Activated T-cell treated with anti-CD3 and anti-CD28 coated beads, Interleukin-2, amount 50 U/mL, for 72 hours (primary cell): ENCODE results near the gene TPM1. TPM values are rescaled to one million over a fixed set of nuclear protein-coding genes. Genes with fewer than 3 reads are reported as not detected.

Experiments
- ATAC-seq, 2 donors: fragments of 150-1000 bp; cut with Tn5 transposase; replicated peaks in 1 of 2; 2 replicates each; pipeline ENCODE4 v1.10.0; 2021; ENCODE audit warnings: moderate library complexity in 2 of 2, mild to moderate bottlenecking in 1 of 2
- DNase-seq, 2 donors: peaks; one replicate each; pipeline ENCODE4 v3.0.0; 2021 to 2022; ENCODE audit warnings: mixed read lengths in 1 of 2
- H3K27ac Mint-ChIP-seq: one replicate; pipeline ENCODE4 v1.8.0; 2022; ENCODE audit warnings: mild to moderate bottlenecking, moderate library complexity, mixed read lengths
- H3K27me3 Mint-ChIP-seq: one replicate; pipeline ENCODE4 v1.8.0; 2022; ENCODE audit warnings: low read depth, mixed read lengths
- H3K36me3 Mint-ChIP-seq, 2 donors: one replicate each; pipeline ENCODE4 v1.8.0; 2022; ENCODE audit warnings: mixed read lengths in 2 of 2, mild to moderate bottlenecking in 1 of 2; ENCODE audit not compliant: insufficient read depth in 2 of 2
- H3K4me1 Mint-ChIP-seq: one replicate; pipeline ENCODE4 v1.8.0; 2022; ENCODE audit warnings: low read depth, mixed read lengths
- H3K4me3 Mint-ChIP-seq, 2 donors: one replicate each; pipeline ENCODE4 v1.8.0; 2022; ENCODE audit warnings: mild to moderate bottlenecking in 2 of 2, mixed read lengths in 2 of 2, moderate library complexity in 2 of 2
- H3K9me3 Mint-ChIP-seq, 2 donors: one replicate each; pipeline ENCODE4 v1.8.0; 2022; ENCODE audit warnings: mixed read lengths in 2 of 2
- total RNA-seq, 2 donors: library from RNA; stranded (reverse); gene quantifications; one replicate each; pipeline ENCODE4 v1.2.3, GENCODE V29; 2022

TPM1 gene
- total RNA-seq, 2 donors from 2014 or later: 9.5 to 9.6 TPM

GRCh38 chr15:63072023-63072650, 29.6 kb downstream of the TPM1 start:
- Mint-ChIP-seq H3K36me3 (no peaks in the 10 kb centered on the region), H3K27me3 (no peaks in the 10 kb centered on the region), H3K4me1 (peaks cover 5% of the 10 kb centered on the region), H3K27ac (no peak overlapping the region), H3K4me3 (no peak overlapping the region), H3K9me3 (no peaks in the 10 kb centered on the region)
- ATAC-seq (no peak), DNase-seq (no peak)

- Mint-ChIP-seq H3K27me3 (no peaks in the 10 kb centered on the region), H3K36me3 (no peaks in the 10 kb centered on the region), H3K4me1 (peaks cover 5% of the 10 kb centered on the region), H3K9me3 (no peaks in the 10 kb centered on the region), H3K4me3 (no peak overlapping the region), H3K27ac (no peak overlapping the region)
- ATAC-seq: no peak
- no peak for DNase-seq
Measured at GRCh38 chr15:63072809-63073277, 30.3 kb downstream of the TPM1 start.

DNA sequence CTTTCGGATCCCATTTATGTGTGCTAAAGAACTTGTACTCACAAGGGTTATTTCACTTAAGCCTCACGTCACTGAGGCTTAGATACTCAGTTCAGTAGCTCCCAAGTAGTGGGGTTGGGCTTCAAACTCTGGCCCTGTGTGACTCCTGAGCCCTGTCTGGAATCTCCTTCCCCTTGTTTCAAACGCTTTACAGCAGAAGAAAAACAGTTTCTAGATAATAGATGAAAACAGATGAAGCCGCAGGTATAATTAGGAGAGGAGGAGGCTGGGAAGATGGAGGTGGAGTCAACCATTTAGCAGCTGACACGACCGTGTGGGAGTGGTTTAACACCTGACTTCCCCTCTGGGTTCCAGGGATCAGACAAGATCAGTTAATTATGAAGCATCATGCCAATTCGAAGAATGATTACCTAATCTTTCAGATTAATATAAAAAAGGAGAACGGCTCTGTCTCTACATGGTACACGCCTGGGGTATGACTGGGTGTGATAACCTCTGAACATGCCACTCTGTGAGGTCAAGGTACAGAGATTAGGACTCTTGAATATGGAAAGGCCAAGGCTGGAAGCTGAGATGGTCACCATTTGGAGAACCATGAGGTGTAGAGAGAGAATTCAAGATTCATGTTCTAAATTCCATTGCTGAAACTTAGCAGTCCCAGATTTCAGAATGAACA, 31.1 kb downstream of the TPM1 start:
- Mint-ChIP-seq H3K27me3 (no peaks in the 10 kb centered on the region), H3K27ac (no peak overlapping the region), H3K9me3 (no peaks in the 10 kb centered on the region), H3K4me1 (peaks cover 5% of the 10 kb centered on the region), H3K36me3 (no peaks in the 10 kb centered on the region), H3K4me3 (no peak overlapping the region)
- no peak for ATAC-seq
- no peak for DNase-seq

DNA sequence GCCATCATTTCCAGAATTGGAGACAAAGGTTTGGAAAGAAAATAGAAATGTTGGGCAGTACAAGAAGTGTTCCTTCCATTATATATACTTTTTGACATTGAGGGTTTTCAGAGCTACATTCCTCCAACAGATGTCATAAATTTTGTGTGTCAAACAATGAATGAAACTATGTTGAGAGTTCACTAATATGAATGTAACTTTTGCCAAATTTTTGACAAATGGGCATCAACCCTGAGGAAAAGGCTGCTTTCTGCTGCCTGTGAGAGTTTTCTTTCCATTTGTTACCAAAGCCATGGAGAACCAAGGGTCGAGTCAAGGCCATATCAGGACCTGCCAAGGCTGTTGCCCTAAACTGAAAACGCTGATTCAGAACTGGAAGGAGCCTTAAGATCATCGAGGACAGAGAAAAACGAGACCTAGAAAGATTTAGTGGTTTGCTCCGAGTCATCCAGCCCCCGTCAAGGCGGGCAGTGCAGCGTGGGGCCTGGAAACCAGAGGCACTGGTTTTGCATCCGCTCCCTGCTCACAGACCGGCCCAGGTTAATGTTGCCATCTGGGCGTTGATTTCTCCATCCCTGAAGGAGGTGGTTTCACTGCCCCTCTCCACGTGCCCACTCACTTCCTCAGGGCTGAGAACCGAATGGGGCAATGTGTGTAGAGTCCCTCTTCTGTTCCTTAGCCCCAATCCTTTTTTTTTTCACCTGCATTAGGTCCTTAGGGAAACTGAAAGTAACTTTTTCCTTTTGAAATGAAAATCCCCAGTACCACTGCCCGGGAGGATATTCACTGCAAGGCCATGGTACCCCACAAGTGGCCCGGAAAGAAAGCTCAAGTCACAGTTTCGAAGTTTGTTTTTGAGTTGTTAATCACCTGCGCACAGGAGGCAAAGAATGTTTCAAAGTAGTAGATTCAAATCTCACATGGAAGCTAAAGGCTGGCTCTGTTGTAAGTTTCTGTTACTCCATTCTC, 32.8 kb downstream of the TPM1 start:
- ATAC-seq (no peak), DNase-seq (no peak)
- Mint-ChIP-seq H3K27ac (no peak overlapping the region), H3K9me3 (no peaks in the 10 kb centered on the region), H3K27me3 (no peaks in the 10 kb centered on the region), H3K4me3 (no peak overlapping the region), H3K4me1 (peaks cover 5% of the 10 kb centered on the region), H3K36me3 (no peaks in the 10 kb centered on the region)

GRCh38 chr15:63075984-63076713, 33.6 kb downstream of the TPM1 start:
- Mint-ChIP-seq H3K27me3 (no peaks in the 10 kb centered on the region), H3K4me1 (peaks cover 5% of the 10 kb centered on the region), H3K4me3 (no peak overlapping the region), H3K9me3 (no peaks in the 10 kb centered on the region), H3K27ac (no peak overlapping the region), H3K36me3 (no peaks in the 10 kb centered on the region)
- ATAC-seq (no peak), DNase-seq (no peak)

DNA sequence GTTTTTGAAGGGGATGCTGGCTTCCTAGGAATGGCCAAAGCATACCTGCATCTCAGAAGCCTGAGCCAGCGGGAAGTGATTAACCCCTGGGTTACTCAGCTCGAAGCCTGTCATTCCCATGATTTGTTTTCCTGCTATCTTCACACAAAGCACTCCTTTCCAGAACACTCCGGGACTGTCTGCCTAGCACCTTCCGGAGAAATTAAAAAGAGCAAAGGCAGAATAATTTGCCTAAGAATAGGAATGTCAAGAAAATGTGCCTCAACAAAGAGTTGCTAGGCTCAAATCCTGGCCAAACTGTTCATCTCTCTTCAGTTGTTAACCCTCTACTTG, 34.1 kb downstream of the TPM1 start:
- DNase-seq: no peak
- Mint-ChIP-seq H3K4me1 (peaks cover 5% of the 10 kb centered on the region), H3K4me3 (no peak overlapping the region), H3K27ac (no peak overlapping the region), H3K27me3 (no peaks in the 10 kb centered on the region), H3K9me3 (no peaks in the 10 kb centered on the region), H3K36me3 (no peaks in the 10 kb centered on the region)
- ATAC-seq: no peak

GRCh38 chr15:63077952-63078351, 35.4 kb downstream of the TPM1 start:
- Mint-ChIP-seq H3K27me3 (no peaks in the 10 kb centered on the region), H3K9me3 (no peaks in the 10 kb centered on the region), H3K4me3 (no peak overlapping the region), H3K36me3 (no peaks in the 10 kb centered on the region), H3K27ac (no peak overlapping the region), H3K4me1 (peaks cover 5% of the 10 kb centered on the region)
- ATAC-seq (no peak), DNase-seq (no peak)

- DNase-seq (no peak), ATAC-seq (no peak)
- no peaks in the 10 kb centered on the region for H3K9me3 Mint-ChIP-seq
- peaks cover 5% of the 10 kb centered on the region for H3K4me1 Mint-ChIP-seq
- H3K27ac Mint-ChIP-seq: no peak overlapping the region
- no peaks in the 10 kb centered on the region for H3K36me3 Mint-ChIP-seq
- H3K27me3 Mint-ChIP-seq: no peaks in the 10 kb centered on the region
- no peak overlapping the region for H3K4me3 Mint-ChIP-seq
Measured at GRCh38 chr15:63079947-63080626, 37.5 kb downstream of the TPM1 start.

DNA sequence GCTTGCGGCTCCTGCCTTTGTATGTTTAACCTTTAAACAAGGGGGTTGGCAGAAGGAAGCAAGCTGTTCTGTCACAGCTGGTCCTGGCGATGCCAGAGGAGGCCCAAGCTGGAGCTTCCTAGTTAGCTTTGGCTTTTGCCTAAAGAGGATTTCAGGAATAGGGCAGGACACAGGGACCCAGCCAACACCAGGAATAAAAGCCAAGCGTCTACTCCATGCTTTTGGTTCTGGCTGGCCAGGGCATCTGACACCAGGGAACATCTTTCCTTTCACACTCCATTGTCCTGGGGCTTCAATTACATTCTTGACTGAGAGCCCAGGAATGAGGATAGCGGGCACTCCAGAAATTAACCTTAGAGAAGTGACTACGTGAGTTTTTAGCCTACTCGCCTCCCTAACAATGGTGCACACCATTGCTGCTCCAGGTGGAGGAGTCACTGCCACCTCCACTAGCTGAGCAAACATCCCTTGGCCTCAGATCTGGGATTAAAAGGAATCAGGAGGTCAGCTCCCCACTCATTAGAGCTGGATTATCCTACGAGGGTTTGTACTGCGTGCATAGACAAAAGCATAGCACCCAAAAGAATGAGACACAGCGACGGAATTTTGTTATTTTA, 38.2 kb downstream of the TPM1 start:
- ATAC-seq (no peak), DNase-seq (no peak)
- H3K4me1 Mint-ChIP-seq: no peaks in the 10 kb centered on the region
- H3K36me3 Mint-ChIP-seq: no peaks in the 10 kb centered on the region
- H3K9me3 Mint-ChIP-seq: no peaks in the 10 kb centered on the region
- no peak overlapping the region for H3K4me3 Mint-ChIP-seq
- no peaks in the 10 kb centered on the region for H3K27me3 Mint-ChIP-seq
- H3K27ac Mint-ChIP-seq: no peak overlapping the region

- ATAC-seq: no peak
- no peaks in the 10 kb centered on the region for H3K27me3 Mint-ChIP-seq
- H3K4me3 Mint-ChIP-seq: no peak overlapping the region
- DNase-seq: no peak
- H3K4me1 Mint-ChIP-seq: no peaks in the 10 kb centered on the region
- H3K9me3 Mint-ChIP-seq: no peaks in the 10 kb centered on the region
- H3K36me3 Mint-ChIP-seq: no peaks in the 10 kb centered on the region
- no peak overlapping the region for H3K27ac Mint-ChIP-seq
Measured at GRCh38 chr15:63082366-63082765, 39.8 kb downstream of the TPM1 start.

DNA sequence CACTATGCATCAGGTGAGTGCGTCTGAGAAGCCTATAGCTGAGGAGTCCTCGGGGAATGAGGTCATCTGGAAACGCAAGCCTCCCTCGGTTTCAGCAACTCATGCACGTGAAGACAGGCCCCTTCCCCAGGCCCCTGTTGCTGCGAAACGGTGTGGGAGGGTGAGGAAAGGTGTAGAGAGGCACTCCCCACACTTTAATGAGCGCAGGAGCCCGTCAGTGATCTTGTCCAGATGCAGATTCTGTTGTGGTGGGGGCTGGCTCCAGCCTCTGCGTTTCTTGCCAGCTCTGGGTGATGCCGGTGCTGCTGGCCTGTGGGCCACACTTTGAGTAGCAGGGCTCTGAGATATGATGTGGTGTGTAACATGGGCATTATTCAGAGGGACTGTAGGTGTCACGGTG, 40.5 kb downstream of the TPM1 start:
- H3K27ac Mint-ChIP-seq: no peak overlapping the region
- ATAC-seq (no peak), DNase-seq (no peak)
- no peaks in the 10 kb centered on the region for H3K27me3 Mint-ChIP-seq
- no peak overlapping the region for H3K4me3 Mint-ChIP-seq
- no peaks in the 10 kb centered on the region for H3K9me3 Mint-ChIP-seq
- H3K36me3 Mint-ChIP-seq: no peaks in the 10 kb centered on the region
- no peaks in the 10 kb centered on the region for H3K4me1 Mint-ChIP-seq

DNA sequence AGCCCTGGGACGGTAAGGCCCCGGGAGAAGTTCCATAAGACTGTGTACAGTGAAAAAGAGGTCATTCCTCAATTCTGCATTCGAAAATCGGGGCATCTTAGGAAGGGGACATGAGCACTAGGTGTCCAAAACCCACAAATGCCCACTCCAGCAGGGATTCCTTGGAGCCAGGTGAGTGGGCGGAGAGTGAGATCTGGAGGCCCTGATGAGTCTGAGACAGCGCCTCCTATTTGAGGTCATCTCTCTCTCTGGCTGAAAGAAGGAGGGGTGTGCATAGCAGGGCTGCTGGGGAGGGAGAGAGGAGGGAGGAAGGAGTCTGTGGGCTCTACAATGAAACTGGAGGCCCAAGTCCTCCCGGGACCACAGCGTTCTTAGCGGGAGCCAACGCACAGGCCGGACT, 41.0 kb downstream of the TPM1 start:
- Mint-ChIP-seq H3K27me3 (no peaks in the 10 kb centered on the region), H3K36me3 (no peaks in the 10 kb centered on the region), H3K9me3 (no peaks in the 10 kb centered on the region), H3K4me3 (no peak overlapping the region), H3K4me1 (no peaks in the 10 kb centered on the region), H3K27ac (no peak overlapping the region)
- no peak for DNase-seq
- no peak for ATAC-seq
